Measurements from ENCODE around the gene DAND5.
"Not testable (repeated sequence)": the region's sequence is repeated elsewhere in the genome, so short reads cannot be mapped to it uniquely, and the experiment has no call there.

DAND5 gene

DNA sequence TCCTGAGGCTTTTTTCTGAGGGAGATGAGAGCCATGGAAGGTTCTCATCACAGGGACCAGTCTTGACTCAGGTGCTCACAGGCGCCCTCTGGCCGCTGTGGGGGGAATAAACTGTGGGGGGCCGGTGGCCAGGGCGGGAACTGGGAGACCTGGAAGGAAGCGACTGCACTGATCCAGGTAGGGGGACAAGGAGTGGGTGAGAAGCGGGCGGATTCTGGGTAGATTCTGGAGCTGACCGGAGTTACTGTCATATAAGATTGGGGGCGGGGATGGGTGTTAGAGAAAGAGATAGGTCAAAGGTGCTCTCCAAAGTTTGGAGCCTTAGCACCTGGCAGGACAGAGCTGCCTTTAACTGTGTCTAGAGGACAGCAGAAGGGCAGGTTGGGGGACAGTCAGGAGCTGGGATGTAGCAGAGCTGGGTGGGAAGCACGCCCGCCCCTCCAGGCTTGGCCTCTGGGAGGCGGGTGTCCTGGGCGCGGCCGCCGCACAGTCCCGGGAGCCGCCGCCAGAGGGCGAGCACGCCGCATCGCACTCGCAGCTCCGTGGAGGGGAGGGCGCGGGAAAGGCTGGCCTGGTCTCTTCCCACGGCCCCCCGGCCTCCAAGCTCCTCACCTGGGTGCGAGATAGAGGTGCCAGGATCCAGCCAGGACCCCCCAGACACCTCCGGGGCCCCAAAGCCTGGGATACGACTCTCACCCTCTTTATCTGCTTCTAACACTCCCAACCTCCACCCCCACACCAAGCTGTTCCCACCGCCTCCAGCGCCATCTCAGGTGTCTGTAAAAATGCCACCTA, 4.2 kb upstream of the DAND5 start:
- peak; percentile 62 for DNase-seq (ENCODE audit: low read depth)

DNA sequence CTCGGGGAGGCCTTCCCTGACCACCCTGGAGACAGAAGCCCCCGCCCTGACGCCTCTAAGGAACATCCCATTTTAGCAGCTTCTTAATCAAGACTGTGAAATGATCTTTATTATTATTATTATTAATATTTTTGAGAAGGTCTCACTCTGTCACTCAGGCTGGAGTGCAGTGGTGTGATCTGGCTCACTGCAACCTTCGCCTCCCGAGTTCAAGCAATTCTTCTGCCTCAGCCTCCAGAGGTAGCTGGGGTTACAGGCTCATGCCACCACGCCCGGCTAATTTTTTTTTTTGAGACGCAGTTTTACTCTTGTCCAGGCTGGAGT, 3.6 kb upstream of the DAND5 start:
- DNase-seq (ENCODE audit: low read depth) = no peak

- DNase-seq (ENCODE audit: low read depth) = no peak
Observed at GRCh38 chr19:12967907-12968306, 1.5 kb upstream of the DAND5 start.

DNA sequence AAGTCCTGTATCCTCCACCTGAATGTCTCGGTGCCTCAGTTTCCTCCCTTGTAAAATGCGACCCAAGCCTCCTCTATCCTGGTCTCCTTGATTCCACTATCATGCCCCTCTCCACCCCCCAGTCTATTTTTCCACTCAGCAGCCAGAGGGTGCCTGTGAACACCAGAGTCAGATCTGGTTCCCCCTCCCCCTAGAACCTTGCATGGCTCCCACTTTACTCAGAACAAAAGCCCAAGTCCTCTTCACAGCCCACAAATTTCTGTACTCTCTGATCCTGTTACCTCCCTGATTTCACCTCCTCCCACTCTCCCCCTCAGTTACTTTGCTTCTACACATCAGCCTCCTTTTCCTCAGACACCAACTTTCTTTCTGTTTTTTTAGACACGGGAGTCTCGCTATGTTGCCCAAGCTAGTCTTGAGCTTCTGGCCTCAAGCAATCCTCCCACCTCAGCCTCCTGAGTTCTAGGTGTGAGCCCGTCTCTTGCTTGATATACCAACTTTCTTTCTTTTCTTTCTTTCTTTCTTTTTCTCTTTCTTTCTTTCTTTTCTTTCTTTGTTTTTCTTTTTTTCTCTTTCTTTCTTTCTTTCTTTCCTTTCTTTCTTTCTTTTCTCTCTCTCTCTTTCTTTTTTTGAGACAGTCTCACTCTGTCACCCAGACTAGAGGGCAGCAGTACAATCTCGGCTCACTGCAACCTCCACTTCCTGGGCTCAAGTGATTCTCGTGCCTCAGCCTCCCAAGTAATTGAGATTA, 869 bp downstream of the DAND5 start:
- no peak for DNase-seq (ENCODE audit: low read depth)

DNA sequence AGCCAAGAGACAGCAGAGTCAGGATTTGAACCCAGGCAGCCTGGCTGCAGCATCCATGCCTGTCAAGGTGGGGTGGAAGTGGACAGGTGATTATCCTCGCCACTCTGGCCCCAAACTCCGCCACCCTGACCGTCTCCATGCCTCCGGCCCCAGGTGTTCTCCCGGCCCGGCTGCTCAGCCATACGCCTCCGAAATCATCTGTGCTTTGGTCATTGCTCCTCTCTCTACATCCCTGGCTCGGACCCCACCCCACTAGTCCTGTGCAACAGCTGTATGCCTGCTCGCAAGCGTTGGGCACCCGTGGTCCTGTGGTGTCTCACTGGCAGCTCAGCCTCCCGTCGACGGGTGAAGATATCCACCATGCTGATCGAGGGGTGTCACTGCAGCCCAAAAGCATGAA, 3.9 kb downstream of the DAND5 start:
- no peak for DNase-seq (ENCODE audit: low read depth)

DNA sequence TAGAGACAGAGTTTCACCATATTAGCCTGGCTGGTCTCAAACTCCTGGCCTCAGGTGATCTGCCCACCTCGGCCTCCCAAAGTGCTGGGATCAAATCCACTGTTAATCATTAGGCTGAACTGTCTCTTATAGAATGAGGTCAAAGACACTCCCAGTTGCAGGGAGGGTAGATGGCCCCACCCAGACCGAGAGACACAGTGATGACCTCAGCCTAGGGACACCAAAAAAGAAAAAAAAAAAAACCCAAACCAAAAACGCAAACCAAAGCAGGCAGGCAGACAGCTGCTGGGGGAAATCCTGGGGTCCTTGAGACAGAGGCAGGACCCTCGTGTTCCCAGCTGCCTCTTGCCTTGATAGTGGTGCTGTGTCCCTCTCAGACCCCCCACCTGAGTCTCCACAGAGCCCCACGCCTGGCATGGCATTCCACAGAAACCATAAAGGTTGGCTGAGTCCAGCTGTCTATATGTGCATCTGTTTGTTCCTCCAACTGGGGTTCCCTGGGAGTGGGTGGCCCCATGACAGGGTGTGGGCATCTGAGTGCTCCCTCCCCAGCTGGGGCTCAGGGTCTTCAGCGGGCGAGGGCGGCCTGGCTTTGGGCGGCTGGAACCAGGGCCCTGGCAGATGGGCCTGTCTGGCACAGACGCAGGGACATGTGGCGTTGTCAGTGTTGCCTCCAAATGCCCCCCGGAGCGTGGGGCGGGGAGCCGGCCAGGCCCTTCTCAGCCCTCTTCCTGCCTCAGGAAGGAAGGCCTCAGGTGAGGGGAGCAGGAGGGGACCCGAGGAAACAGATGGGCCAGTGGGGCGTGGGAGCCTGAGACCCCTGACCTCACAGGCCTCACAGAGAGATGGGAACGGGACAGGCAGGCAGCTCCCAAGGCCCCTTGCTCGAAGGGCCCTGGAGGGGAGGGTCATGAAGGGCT, 5.2 kb downstream of the DAND5 start:
- DNase-seq (ENCODE audit: low read depth) = no peak

GRCh38 chr19:12975221-12975741, 5.9 kb downstream of the DAND5 start:
- DNase-seq (ENCODE audit: low read depth) = no peak

GRCh38 chr19:12976109-12976508, 6.7 kb downstream of the DAND5 start:
- DNase-seq (ENCODE audit: low read depth) = not testable (repeated sequence)

DNA sequence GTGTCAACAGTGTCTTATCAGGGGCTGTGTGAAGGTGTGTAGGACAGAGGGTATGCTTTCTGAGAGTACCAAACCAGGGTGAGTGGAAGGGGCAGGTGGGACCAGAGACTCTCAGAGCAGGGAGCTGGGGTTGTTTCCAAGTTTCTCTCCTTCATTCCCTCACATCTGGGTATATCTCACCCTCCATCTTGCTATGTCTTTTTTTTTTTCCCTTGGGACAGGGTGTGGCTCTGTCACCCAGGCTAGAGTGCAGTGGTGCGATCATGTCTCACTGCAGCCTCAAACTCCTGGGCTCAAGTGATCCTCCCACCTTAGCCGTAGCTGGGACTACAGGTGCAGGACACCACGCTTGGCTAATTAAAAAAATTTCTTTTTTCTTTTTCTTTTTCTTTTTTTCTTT, 10.6 kb downstream of the DAND5 start:
- DNase-seq (ENCODE audit: low read depth) = no peak

GRCh38 chr19:12982648-12983047, 13.3 kb downstream of the DAND5 start:
- DNase-seq (ENCODE audit: low read depth) = no peak

DNA sequence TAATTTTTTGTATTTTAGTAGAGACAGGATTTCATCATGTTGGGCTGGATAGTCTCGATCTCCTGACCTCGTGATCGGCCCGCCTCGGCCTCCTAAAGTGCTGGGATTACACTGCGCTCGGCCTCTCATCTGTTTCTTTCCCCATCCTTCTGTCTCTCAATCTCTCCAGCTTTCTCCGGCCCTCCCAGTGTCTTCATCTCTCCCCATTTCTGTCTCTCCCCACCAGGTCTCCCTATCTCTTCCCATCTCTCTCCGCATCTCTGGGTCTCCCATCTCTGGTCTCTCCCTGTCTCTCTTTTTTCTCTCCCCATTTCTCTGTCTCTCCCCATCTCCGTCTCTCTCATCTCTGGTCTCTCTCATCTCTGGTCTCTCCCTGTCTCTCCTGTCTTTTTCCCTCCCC, 13.7 kb downstream of the DAND5 start:
- no peak for DNase-seq (ENCODE audit: low read depth)

DNA sequence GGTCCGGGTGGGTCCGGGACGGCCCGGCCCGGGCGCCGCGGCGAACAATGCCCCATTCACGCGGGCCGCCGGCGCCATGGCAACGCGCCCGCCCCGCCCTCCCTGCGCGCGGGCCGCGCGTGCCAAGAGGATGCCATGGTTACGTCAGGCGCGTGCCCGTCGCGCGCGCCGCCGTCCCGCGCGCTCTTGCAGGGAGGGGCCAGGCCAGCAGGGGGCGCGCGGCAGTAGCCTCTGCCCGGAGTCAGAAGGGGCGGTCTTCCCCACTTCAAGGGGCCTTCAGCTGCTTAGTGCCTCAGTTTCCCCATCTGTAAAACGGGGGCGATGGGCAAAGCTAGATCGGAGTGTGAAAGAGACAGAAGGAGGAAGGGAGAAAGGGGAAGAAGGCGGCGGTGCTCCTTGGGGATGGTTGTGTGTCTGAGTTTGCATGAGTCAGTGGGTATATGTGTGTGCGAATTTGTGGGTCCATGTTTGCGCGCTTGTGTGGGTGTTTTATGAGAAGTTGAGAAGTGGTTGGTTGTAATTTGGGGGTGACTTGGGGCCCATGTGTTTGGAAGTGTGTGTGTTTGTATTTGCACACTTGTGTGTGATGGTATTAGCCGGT, 14.3 kb downstream of the DAND5 start:
- no peak for DNase-seq (ENCODE audit: low read depth)

DNA sequence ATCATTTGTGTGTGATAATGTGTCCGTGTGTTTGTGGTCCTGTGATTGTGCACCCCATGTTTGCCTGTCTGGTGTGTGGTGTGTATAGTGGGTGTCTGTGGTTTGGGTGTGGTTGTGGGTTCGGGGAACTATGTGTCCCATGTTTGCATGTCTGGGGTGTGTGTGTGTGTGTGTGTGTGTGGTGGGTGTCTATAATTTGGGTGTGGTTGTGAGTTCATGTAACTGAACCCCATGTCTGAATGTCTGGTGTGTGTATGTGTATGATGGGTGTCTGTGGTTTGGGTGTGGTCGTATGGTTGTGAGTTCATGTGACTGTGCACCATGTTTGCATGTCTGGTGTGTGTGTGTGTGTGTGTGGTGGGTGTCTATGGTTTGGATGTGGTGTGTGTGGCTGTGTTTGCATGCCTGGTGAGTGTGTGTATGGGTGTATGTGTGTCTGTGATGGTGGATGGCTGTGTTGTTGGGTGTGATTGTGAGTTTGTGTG, 14.8 kb downstream of the DAND5 start:
- no peak for DNase-seq (ENCODE audit: low read depth)

- DNase-seq (ENCODE audit: low read depth) = no peak
Observed at GRCh38 chr19:12984683-12985048, 15.3 kb downstream of the DAND5 start.

DNA sequence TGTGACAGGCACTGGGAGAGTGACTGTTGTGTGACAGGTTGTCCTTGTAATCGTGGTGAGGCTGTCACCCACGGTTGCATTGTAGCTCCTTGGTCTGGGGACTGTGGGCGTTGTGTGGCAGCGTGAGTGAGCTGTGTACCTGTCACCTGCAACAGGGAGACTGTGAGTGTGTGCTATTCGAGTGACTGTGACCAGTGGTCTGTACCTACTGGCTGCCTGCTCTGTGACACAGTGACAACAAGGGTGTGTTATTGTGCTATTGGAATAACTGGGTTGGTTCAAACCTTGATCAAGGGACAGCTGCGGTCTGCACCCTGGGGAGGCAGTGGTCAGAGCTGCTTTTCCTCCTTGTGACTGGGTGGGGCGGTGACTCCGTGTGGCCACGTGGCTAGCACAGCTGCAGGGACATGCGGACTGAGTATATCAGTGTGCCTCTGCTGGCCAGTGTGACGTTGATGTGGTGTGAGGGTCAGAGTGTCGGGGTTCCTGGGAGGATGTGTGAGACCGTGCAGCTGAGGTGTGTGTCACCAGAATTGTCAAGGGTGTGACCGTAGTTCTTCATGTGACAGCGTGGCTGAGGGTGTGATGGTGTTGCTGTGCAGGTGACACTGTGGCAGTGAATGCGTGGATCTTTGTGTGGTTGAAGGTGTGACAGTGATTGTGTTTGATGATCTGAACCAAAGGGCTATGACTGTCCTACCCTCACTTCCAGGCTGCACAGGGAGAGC, 15.8 kb downstream of the DAND5 start:
- DNase-seq (ENCODE audit: low read depth) = no peak

DNA sequence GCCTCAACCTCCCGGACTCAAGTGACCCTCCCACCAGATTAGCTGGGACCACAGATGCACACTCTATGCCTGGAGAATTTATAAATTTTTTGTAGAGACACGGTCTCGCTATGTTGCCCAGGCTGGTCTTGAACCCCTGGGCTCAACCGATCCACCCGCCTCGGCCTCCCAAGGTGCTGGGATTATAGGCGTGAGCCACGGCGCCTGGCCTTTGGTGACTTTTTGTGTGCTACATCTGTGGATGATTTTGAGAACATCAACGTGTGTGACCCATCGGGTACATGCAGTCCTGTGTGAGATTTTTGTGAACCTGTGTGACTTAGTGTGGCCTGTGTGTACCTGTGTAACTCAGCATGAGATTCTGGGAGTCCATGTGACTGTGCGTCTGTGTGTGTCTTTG, 17.4 kb downstream of the DAND5 start:
- DNase-seq (ENCODE audit: low read depth) = no peak

DNA sequence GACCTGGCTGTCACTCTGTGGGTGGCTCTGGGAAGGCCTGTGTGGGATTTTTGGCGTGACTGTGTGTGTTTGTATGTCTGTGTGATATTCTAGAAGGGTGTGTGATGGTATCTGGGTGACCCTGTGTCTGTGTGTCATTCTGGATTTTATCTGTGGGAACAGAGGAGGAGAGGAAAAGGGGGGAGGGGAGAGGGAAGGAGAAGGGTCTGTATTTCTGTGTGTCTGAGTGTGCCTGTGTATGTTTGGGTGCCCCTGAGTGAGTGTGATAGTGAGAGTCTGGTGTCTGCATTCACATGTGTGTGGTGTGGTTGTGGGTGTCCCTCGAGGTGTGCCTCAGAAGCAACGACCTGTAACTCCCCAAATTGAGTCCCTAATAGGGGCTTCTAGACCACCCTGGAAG, 17.8 kb downstream of the DAND5 start:
- no peak for DNase-seq (ENCODE audit: low read depth)

- DNase-seq (ENCODE audit: low read depth) = no peak
Observed at GRCh38 chr19:12987781-12988180, 18.4 kb downstream of the DAND5 start.

- no peak for DNase-seq (ENCODE audit: low read depth)
Observed at GRCh38 chr19:12990431-12990830, 21.1 kb downstream of the DAND5 start.

DNA sequence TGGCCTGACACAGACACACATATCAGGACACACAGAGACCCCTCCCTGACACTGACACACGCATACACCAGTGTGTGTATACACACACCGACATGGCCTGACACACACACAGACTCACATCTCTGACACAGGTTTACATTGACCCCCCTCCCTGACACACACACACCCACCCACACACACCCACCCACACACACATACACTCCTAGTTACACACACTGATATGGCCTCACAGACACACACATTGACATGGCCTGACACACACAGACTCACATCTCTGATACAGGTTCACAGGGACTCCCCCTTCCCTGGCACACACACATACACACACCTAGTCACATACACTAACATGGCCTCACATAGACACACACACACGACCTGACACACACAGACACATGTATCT, 21.5 kb downstream of the DAND5 start:
- DNase-seq (ENCODE audit: low read depth) = no peak

- DNase-seq (ENCODE audit: low read depth) = no peak
Observed at GRCh38 chr19:12991296-12991695, 21.9 kb downstream of the DAND5 start.
